H1 (cell line): ENCODE results near the gene SPTAN1. TPM values are rescaled to one million over a fixed set of nuclear protein-coding genes. Genes with fewer than 3 reads are reported as not detected.

Experiments
- CTCF ChIA-PET: fragments of 300-600 bp; sonication (Branson Sonifier 250); formaldehyde crosslinking; loops from one replicate; lab custom pipeline; 2021; ENCODE audit not compliant: partially characterized antibody; lab: Charles Lee
- POLR2A ChIA-PET: fragments of 300-600 bp; sonication (Branson Sonifier 250); formaldehyde crosslinking; loops from one replicate; lab custom pipeline; 2021; ENCODE audit warnings: inconsistent platforms; ENCODE audit not compliant: partially characterized antibody; lab: Charles Lee
- DNase-seq, 2 experiments: peaks; one replicate each; pipeline versions ENCODE4 v3.0.0 to v3.0.0-alpha.2; 2010 to 2022; ENCODE audit warnings: low spot score in 2 of 2, low read depth in 1 of 2, mixed read lengths in 1 of 2
- FAIRE-seq: peaks from 2 replicates; lab custom pipeline; 2011; peaks lifted over from hg19 to GRCh38; lab: Jason Lieb, UNC
- H2AFZ ChIP-seq: 2 replicates; pipeline ENCODE4 v1.8.1; 2012; ENCODE audit warnings: low read length, inconsistent platforms
- H2AK5ac ChIP-seq: 2 replicates; pipeline ENCODE4 v1.6.1; 2013; ENCODE audit warnings: low read depth, low read length
- H2BK120ac ChIP-seq: replicated peaks from 2 replicates; pipeline ENCODE3; 2013; ENCODE audit warnings: low read depth, low read length, inconsistent platforms
- H2BK12ac ChIP-seq: 2 replicates; pipeline ENCODE4 v1.6.1; 2013; ENCODE audit warnings: low read depth, low read length
- H2BK15ac ChIP-seq: 2 replicates; pipeline ENCODE4 v1.6.1; 2013; ENCODE audit warnings: low read length
- H2BK20ac ChIP-seq: 2 replicates; pipeline ENCODE4 v1.6.1; 2013; ENCODE audit warnings: low read length
- H2BK5ac ChIP-seq: 2 replicates; pipeline ENCODE4 v1.6.1; 2013; ENCODE audit warnings: low read depth, low read length
- H3K14ac ChIP-seq: 2 replicates; pipeline ENCODE4 v1.6.1; 2013; ENCODE audit warnings: inconsistent platforms; ENCODE audit not compliant: insufficient read length
- H3K18ac ChIP-seq: 2 replicates; pipeline ENCODE4 v1.6.1; 2013; ENCODE audit warnings: low read length; ENCODE audit errors: extremely low read depth
- H3K23ac ChIP-seq: 2 replicates; pipeline ENCODE4 v1.6.1; 2013; ENCODE audit warnings: inconsistent platforms; ENCODE audit not compliant: insufficient read length
- H3K23me2 ChIP-seq: 2 replicates; pipeline ENCODE4 v1.6.1; 2013; ENCODE audit warnings: low read depth, low read length
- H3K27ac ChIP-seq: 2 replicates; pipeline ENCODE4 v1.6.1; 2011; ENCODE audit warnings: low read depth, low read length, inconsistent platforms
- H3K27me3 ChIP-seq, 4 experiments: replicated peaks in 1 of 4; 1 replicate in 1 of 4; 2 replicates in 3 of 4; pipeline versions ENCODE4 v1.6.1 to v1.8.1; 2011 to 2013; ENCODE audit warnings: low read length in 3 of 4, mild to moderate bottlenecking in 3 of 4, inconsistent platforms in 2 of 4, mixed read lengths in 2 of 4, moderate library complexity in 1 of 4; ENCODE audit not compliant: control insufficient read depth in 3 of 4, insufficient read depth in 3 of 4; ENCODE audit errors: extremely low read depth in 1 of 4
- H3K36me3 ChIP-seq, 4 experiments: 2 replicates each; pipeline versions ENCODE4 v1.6.1 to v1.8.1; 2011 to 2013; ENCODE audit warnings: mild to moderate bottlenecking in 4 of 4, low read length in 3 of 4, moderate library complexity in 2 of 4, control low read depth in 1 of 4, inconsistent platforms in 1 of 4; ENCODE audit not compliant: insufficient read depth in 4 of 4, control insufficient read depth in 2 of 4
- H3K4ac ChIP-seq: replicated peaks from 2 replicates; pipeline ENCODE3; 2013; ENCODE audit warnings: low read length, low read depth, mixed read lengths, inconsistent platforms; ENCODE audit not compliant: insufficient read length
- H3K4me1 ChIP-seq, 4 experiments: replicated peaks in 1 of 4; 1 replicate in 1 of 4; 2 replicates in 3 of 4; pipeline versions ENCODE4 v1.6.1 to v1.8.1; 2011 to 2013; ENCODE audit warnings: low read length in 3 of 4, inconsistent platforms in 2 of 4, mixed read lengths in 1 of 4; ENCODE audit not compliant: insufficient read depth in 4 of 4, control insufficient read depth in 3 of 4
- H3K4me2 ChIP-seq, 2 experiments: 2 replicates each; pipeline versions ENCODE4 v1.6.1 to v1.8.1; 2011 to 2013; ENCODE audit warnings: low read depth in 2 of 2, low read length in 2 of 2, control low read depth in 1 of 2, inconsistent platforms in 1 of 2, mild to moderate bottlenecking in 1 of 2; ENCODE audit not compliant: insufficient read depth in 1 of 2
- H3K4me3 ChIP-seq, 4 experiments: fragments of 200-600, 300-600 bp in 1 of 4; sonication (generic), shearing (Covaris generic), sonication (Bioruptor Twin) in 1 of 4; 2 replicates each; pipeline versions ENCODE4 v1.5.1 to v1.8.1; 2011 to 2016; ENCODE audit warnings: low read length in 4 of 4, low read depth in 3 of 4, control low read depth in 2 of 4, inconsistent platforms in 2 of 4, mild to moderate bottlenecking in 2 of 4, mixed read lengths in 1 of 4, moderate library complexity in 1 of 4; ENCODE audit not compliant: insufficient read depth in 2 of 4; ENCODE audit errors: extremely low read depth in 1 of 4
- H3K56ac ChIP-seq: replicated peaks from 2 replicates; pipeline ENCODE3; 2013; ENCODE audit warnings: low read depth, mild to moderate bottlenecking, mixed read lengths, low read length, inconsistent platforms; ENCODE audit not compliant: insufficient read length
- H3K79me1 ChIP-seq: 2 replicates; pipeline ENCODE4 v1.6.1; 2013; ENCODE audit warnings: low read depth, low read length, control low read depth
- H3K79me2 ChIP-seq, 2 experiments: 2 replicates each; pipeline versions ENCODE4 v1.6.1 to v1.8.1; 2012 to 2013; ENCODE audit warnings: low read length in 2 of 2, mild to moderate bottlenecking in 2 of 2, inconsistent platforms in 1 of 2; ENCODE audit not compliant: insufficient read depth in 2 of 2, control insufficient read depth in 1 of 2
- H3K9ac ChIP-seq, 4 experiments: replicated peaks in 1 of 4; 1 replicate in 1 of 4; 2 replicates in 3 of 4; pipeline versions ENCODE4 v1.6.1 to v1.8.1; 2011 to 2013; ENCODE audit warnings: low read depth in 3 of 4, low read length in 3 of 4, control low read depth in 2 of 4, mild to moderate bottlenecking in 2 of 4, moderate library complexity in 2 of 4, inconsistent platforms in 1 of 4; ENCODE audit errors: extremely low read depth in 1 of 4
- H3K9me3 ChIP-seq, 2 experiments: 2 replicates each; pipeline versions ENCODE4 v1.6.1 to v1.8.1; 2012 to 2013; ENCODE audit warnings: mild to moderate bottlenecking in 2 of 2, moderate library complexity in 2 of 2, control low read depth in 1 of 2, inconsistent platforms in 1 of 2, low read depth in 1 of 2, low read length in 1 of 2, mixed read lengths in 1 of 2; ENCODE audit not compliant: insufficient read depth in 2 of 2
- H4K20me1 ChIP-seq, 2 experiments: replicated peaks in 1 of 2; 2 replicates each; pipeline versions ENCODE3 to v1.8.1; 2011 to 2013; ENCODE audit warnings: inconsistent platforms in 2 of 2, low read length in 2 of 2, mild to moderate bottlenecking in 1 of 2; ENCODE audit not compliant: insufficient read depth in 2 of 2, control insufficient read depth in 1 of 2
- H4K5ac ChIP-seq: 2 replicates; pipeline ENCODE4 v1.6.1; 2013; ENCODE audit warnings: low read length, low read depth, mixed read lengths, inconsistent platforms; ENCODE audit not compliant: insufficient read length
- H4K8ac ChIP-seq: 2 replicates; pipeline ENCODE4 v1.8.0; 2013; ENCODE audit warnings: mild to moderate bottlenecking, moderate library complexity, low read length, inconsistent platforms; ENCODE audit not compliant: insufficient read depth; ENCODE audit errors: extremely low read depth
- H4K91ac ChIP-seq: replicated peaks from 2 replicates; pipeline ENCODE3; 2013; ENCODE audit warnings: low read length, mixed read lengths, inconsistent platforms; ENCODE audit not compliant: insufficient read length
- CBX5 ChIP-seq: fragments of 300-800, 300-1000 bp; sonication (generic); IDR thresholded peaks from 2 replicates; pipeline ENCODE4 v1.7.1; 2016; ENCODE audit warnings: antibody characterized with exemption, low read length, low read depth
- HDAC2 ChIP-seq, 2 experiments: fragments of 300-600 bp in 1 of 2; sonication (generic) in 1 of 2; IDR thresholded peaks; 2 replicates each; pipeline ENCODE4 v1.6.1; 2011 to 2012; ENCODE audit warnings: low read depth in 2 of 2, low read length in 2 of 2, mild to moderate bottlenecking in 2 of 2, moderate library complexity in 2 of 2, borderline replicate concordance in 1 of 2, inconsistent platforms in 1 of 2
- JUND ChIP-seq: IDR thresholded peaks from 2 replicates; pipeline ENCODE4 v1.6.1; 2011; ENCODE audit warnings: mild to moderate bottlenecking, improper control_type of control experiment, low read length
- RNF2 ChIP-seq: fragments of 200-900, 300-1000 bp; sonication (generic); IDR thresholded peaks from 2 replicates; pipeline ENCODE4 v1.7.1; 2016; ENCODE audit warnings: borderline replicate concordance, low read depth, mild to moderate bottlenecking, antibody characterized with exemption, low read length; ENCODE audit not compliant: poor library complexity, severe bottlenecking; ENCODE audit errors: missing control alignments
- SIX5 ChIP-seq: IDR thresholded peaks from 2 replicates; pipeline ENCODE4 v1.6.1; 2011; ENCODE audit warnings: mild to moderate bottlenecking, low read depth, low read length
- SUZ12 ChIP-seq: fragments of 200-600 bp; sonication (generic); IDR thresholded peaks from 2 replicates; pipeline ENCODE4 v1.6.1; 2012; ENCODE audit warnings: mild to moderate bottlenecking, inconsistent platforms, low read length, moderate library complexity, mixed read lengths
- WGBS, 2 experiments: shearing (Covaris generic) in 1 of 2; methylation state at CpG; one replicate each; pipeline versions ENCODE4 v1.1.6 to v1.1.7; 2013 to 2015; ENCODE audit warnings: low lambda C conversion rate in 2 of 2, mixed read lengths in 2 of 2, inconsistent platforms in 1 of 2, low coverage in 1 of 2, missing lambda C conversion rate in 1 of 2; ENCODE audit not compliant: insufficient replicate concordance in 2 of 2, insufficient coverage in 1 of 2, insufficient read length in 1 of 2; ENCODE audit errors: extremely low coverage in 1 of 2, missing lambda C conversion rate in 1 of 2; 5-methylcytosine and 5-hydroxymethylcytosine counted together
- polyA plus RNA-seq, 7 experiments: library from polyadenylated mRNA; depleted of rRNA in 3 of 7; stranded (reverse) in 5 of 7; unstranded in 2 of 7; fragments of >200 nt in 5 of 7; fragments of 200-250 nt in 2 of 7; gene quantifications; 1 replicate in 5 of 7; 2 replicates in 1 of 7; 4 replicates in 1 of 7; pipeline versions ENCODE4 v1.2.1 to v1.2.3, GENCODE V29; 2011 to 2013; ENCODE audit warnings: missing spikeins in 2 of 7, mixed read lengths in 2 of 7
- total RNA-seq: library from RNA; stranded (reverse); fragmentation: NEBNext Ultra II Directional; extraction: Animal tissue kit (Norgen Biotek cat#: 25700); gene quantifications from 2 replicates; pipeline ENCODE4 v1.2.1, GENCODE V29; 2021

The SPTAN1 gene
- total and polyA plus RNA-seq, 2 of the 8 experiments (the other 6 are each of a cell fraction or from before 2014, with no cell fraction given) = 182 to 216 TPM

- TF ChIP-seq RNF2 = no peak
- TF ChIP-seq CBX5 = no peak
- no peak for TF ChIP-seq JUND
- TF ChIP-seq SUZ12 = no peak
- TF ChIP-seq SIX5 = no peak
- no peak for TF ChIP-seq HDAC2 (IDR thresholded peaks at IDR 0.05; ENCODE audit: borderline replicate concordance in 1 of 2, low read depth in 2 of 2, low read length in 2 of 2)
- TF ChIP-seq, all 59 proteins: peak for 0
- peaks cover 0 to 3% (median 0%) of the 10 kb centered on the region in 4 experiments; a peak in 3 of 7 replicates for H3K4me1 ChIP-seq
- CTCF ChIA-PET = interaction anchor here (0.5 to 1.0 kb wide), 2 partner anchors 53 to 195 kb away, joined by 3 to 4 read pairs; no protein-coding TSS in a partner anchor
Measured at GRCh38 chr9:128505414-128505765, 47.0 kb upstream of the SPTAN1 start.

More at GRCh38 chr9:128505414-128505765, 47.0 kb upstream of the SPTAN1 start:
- no peak overlapping the region for H2BK5ac ChIP-seq
- no peaks in the 10 kb centered on the region for H3K79me2 ChIP-seq
- peaks cover 0 to 3% (median 0%) of the 10 kb centered on the region in 4 experiments; a peak in 1 of 8 replicates for H3K36me3 ChIP-seq
- H3K23ac ChIP-seq = no peak overlapping the region
- no peak overlapping the region for H4K91ac ChIP-seq
- H3K4me2 ChIP-seq = peak overlapping the region; percentile 90 to 92
- POLR2A ChIA-PET = interaction anchor here (0.9 to 1.7 kb wide), 5 partner anchors 45 to 122 kb away, joined by 3 to 7 read pairs (median 5); partner anchors contain the start of gene SPTAN1
- no peak overlapping the region for H2BK120ac ChIP-seq
- no peak for FAIRE-seq
- no peak overlapping the region for H3K4ac ChIP-seq
- no peak overlapping the region for H3K27ac ChIP-seq
- no peak for DNase-seq
- H3K14ac ChIP-seq = no peak overlapping the region
- peak overlapping the region; percentile 77 to 99 (median 94) for H3K4me3 ChIP-seq
- no peaks in the 10 kb centered on the region for H3K9me3 ChIP-seq
- no peaks in the 10 kb centered on the region for H3K27me3 ChIP-seq
- no peak overlapping the region for H2BK15ac ChIP-seq
- WGBS, 2 experiments = 54% methylated on average over 6 of the region's 6 CpGs; no CpG with 5 or more reads in 1 of the 2 experiments
- peak overlapping the region in 1 of 4 experiments; percentile 9; a peak in 2 of 7 replicates for H3K9ac ChIP-seq
- no peak overlapping the region for H4K5ac ChIP-seq
- H2AFZ ChIP-seq = no peak overlapping the region
- H2BK12ac ChIP-seq = no peak overlapping the region
- H4K8ac ChIP-seq = no peak overlapping the region
- peaks cover 9% of the 10 kb centered on the region; the same call in 1 of the 2 replicates for H3K23me2 ChIP-seq
- no peaks in the 10 kb centered on the region for H3K79me1 ChIP-seq
- no peak overlapping the region for H3K18ac ChIP-seq
- H2AK5ac ChIP-seq = no peak overlapping the region
- no peak overlapping the region for H2BK20ac ChIP-seq
- peaks cover 0 to 2% of the 10 kb centered on the region in 2 experiments for H4K20me1 ChIP-seq
- H3K56ac ChIP-seq = no peak overlapping the region
